GM12878 (cell line): Measurements from ENCODE around the gene PRICKLE4. TPM values are rescaled to one million over a fixed set of nuclear protein-coding genes. Genes with fewer than 3 reads are reported as not detected.
A peak's percentile ranks its signal among the peaks of the same experiment; 100 is the strongest.

ENCODE experiments used
- ATAC-seq: fragments of 200-7000 bp; cut with Tn5 transposase; 3 replicates; pipeline ENCODE4 v1.9.1; 2020; ENCODE audit warnings: mild to moderate bottlenecking, moderate library complexity
- BruUV-seq: library from RNA; stranded (reverse); fragments of 400-500 nt; replicated peaks from 2 replicates; lab custom pipeline; 2021; lab: Mats Ljungman, UMichigan
- CTCF ChIA-PET: fragments of 300-600 bp; sonication (Branson Sonifier 250); formaldehyde crosslinking; extraction: SDS; loops from one replicate; lab custom pipeline; 2021; ENCODE audit warnings: inconsistent platforms; lab: Yijun Ruan, JAX
- POLR2A ChIA-PET: fragments of 350-600 bp; formaldehyde crosslinking; extraction: SDS; loops from one replicate; lab custom pipeline; 2021; ENCODE audit warnings: inconsistent platforms; lab: Charles Lee
- RAD21 ChIA-PET: fragments of 300-600 bp; sonication (Branson Sonifier 250); formaldehyde crosslinking; loops from one replicate; lab custom pipeline; 2023; ENCODE audit warnings: antibody characterized with exemption; ENCODE audit not compliant: unreplicated experiment; lab: Charles Lee
- SMC1A ChIA-PET: fragments of 300-600 bp; sonication (Branson Sonifier 250); formaldehyde crosslinking; loops from one replicate; lab custom pipeline; 2023; ENCODE audit not compliant: unreplicated experiment, uncharacterized antibody; lab: Charles Lee
- DNase-seq: peaks from one replicate; pipeline ENCODE4 v3.0.0-alpha.2; 2011; ENCODE audit warnings: low read depth, low spot score
- FAIRE-seq: peaks from 3 replicates; lab custom pipeline; 2011; peaks lifted over from hg19 to GRCh38; lab: Jason Lieb, UNC
- H2AFZ ChIP-seq: 2 replicates; pipeline ENCODE4 v1.6.0; 2011; ENCODE audit warnings: low read depth, low read length, control low read depth; ENCODE audit not compliant: control insufficient read depth
- H3K27ac ChIP-seq: 2 replicates; pipeline ENCODE4 v1.5.1; 2011; ENCODE audit warnings: control low read depth; ENCODE audit not compliant: control insufficient read depth, insufficient read depth
- H3K27me3 ChIP-seq, 2 experiments: replicated peaks in 1 of 2; 2 replicates each; pipeline versions ENCODE4 v1.6.0 to v1.6.1; 2011; ENCODE audit warnings: low read length in 1 of 2; ENCODE audit not compliant: control insufficient read depth in 2 of 2, insufficient read depth in 2 of 2
- H3K36me3 ChIP-seq, 2 experiments: 2 replicates each; pipeline ENCODE4 v1.5.1; 2011; ENCODE audit warnings: low read length in 1 of 2; ENCODE audit not compliant: control insufficient read depth in 2 of 2, insufficient read depth in 2 of 2
- H3K4me1 ChIP-seq: 2 replicates; pipeline ENCODE4 v1.6.1; 2011; ENCODE audit warnings: mild to moderate bottlenecking, low read length, moderate library complexity, mixed read lengths; ENCODE audit not compliant: control insufficient read depth, insufficient read depth
- H3K4me2 ChIP-seq: 2 replicates; pipeline ENCODE4 v1.6.0; 2011; ENCODE audit warnings: control low read depth; ENCODE audit not compliant: control insufficient read depth, insufficient read depth
- H3K4me3 ChIP-seq: fragments of 200-600 bp; sonication (generic); 2 replicates; pipeline ENCODE4 v1.5.1; 2016
- H3K79me2 ChIP-seq: 2 replicates; pipeline ENCODE4 v1.6.0; 2011; ENCODE audit warnings: low read length; ENCODE audit not compliant: control insufficient read depth, insufficient read depth
- H3K9ac ChIP-seq: 2 replicates; pipeline ENCODE4 v1.8.0; 2011; ENCODE audit warnings: low read length, control low read depth, mixed read lengths; ENCODE audit not compliant: control insufficient read depth, insufficient read depth
- H3K9me3 ChIP-seq: replicated peaks from 3 replicates; pipeline ENCODE4 v1.5.1; 2011; ENCODE audit warnings: mild to moderate bottlenecking, low read length; ENCODE audit not compliant: control insufficient read depth, insufficient read depth
- H4K20me1 ChIP-seq: 2 replicates; pipeline ENCODE4 v1.6.0; 2011; ENCODE audit not compliant: control insufficient read depth, insufficient read depth
- FOXM1 ChIP-seq: IDR thresholded peaks from 2 replicates; pipeline ENCODE4 v1.6.1; 2012; ENCODE audit warnings: low read depth, mild to moderate bottlenecking, inconsistent platforms, low read length, moderate library complexity
- GABPA ChIP-seq: IDR thresholded peaks from 2 replicates; pipeline ENCODE4 v1.6.1; 2014; ENCODE audit warnings: antibody characterized with exemption, low read depth, mild to moderate bottlenecking, inconsistent platforms
- HDAC2 ChIP-seq: fragments of 200-600 bp; sonication (generic); IDR thresholded peaks from 2 replicates; pipeline ENCODE4 v1.6.1; 2017
- IRF3 ChIP-seq: fragments of 450-650 bp; IDR thresholded peaks from 2 replicates; pipeline ENCODE4 v1.6.1; 2014; ENCODE audit warnings: mild to moderate bottlenecking
- IRF5 ChIP-seq: fragments of 450-650 bp; IDR thresholded peaks from 2 replicates; pipeline ENCODE4 v1.6.1; 2017; ENCODE audit warnings: borderline replicate concordance
- MXI1 ChIP-seq: fragments of 150-350 bp; IDR thresholded peaks from 2 replicates; pipeline ENCODE4 v1.6.1; 2011; ENCODE audit warnings: low read depth, mild to moderate bottlenecking, inconsistent platforms, low read length, improper control_type of control experiment
- POLR2A ChIP-seq: IDR thresholded peaks from 2 replicates; pipeline ENCODE4 v1.6.1; 2011; ENCODE audit warnings: low read depth, mild to moderate bottlenecking, low read length
- POLR2AphosphoS5 ChIP-seq: IDR thresholded peaks from 2 replicates; pipeline ENCODE4 v1.6.1; 2011; ENCODE audit warnings: mild to moderate bottlenecking, low read length, inconsistent platforms
- SMARCA5 ChIP-seq: fragments of 450-650 bp; IDR thresholded peaks from 2 replicates; pipeline ENCODE4 v1.6.1; 2017; ENCODE audit warnings: mild to moderate bottlenecking
- SPI1 ChIP-seq: IDR thresholded peaks from 2 replicates; pipeline ENCODE4 v1.6.1; 2011; ENCODE audit warnings: low read depth, mild to moderate bottlenecking, low read length, moderate library complexity, borderline replicate concordance; ENCODE audit not compliant: insufficient read depth
- SREBF2 ChIP-seq: IDR thresholded peaks from 2 replicates; pipeline ENCODE4 v1.6.1; 2012; ENCODE audit warnings: mild to moderate bottlenecking, low read length
- STAT1 ChIP-seq: fragments of 450-650 bp; conservative IDR thresholded peaks from 2 replicates; pipeline ENCODE4 v1.6.1; 2014; ENCODE audit warnings: antibody characterized with exemption, mild to moderate bottlenecking
- TBL1XR1 ChIP-seq: IDR thresholded peaks from 2 replicates; pipeline ENCODE4 v1.6.1; 2012; ENCODE audit warnings: low read depth, low read length, improper control_type of control experiment
- ZNF207 ChIP-seq: fragments of 450-650 bp; IDR thresholded peaks from 2 replicates; pipeline ENCODE4 v1.6.1; 2014; ENCODE audit warnings: antibody characterized with exemption, mild to moderate bottlenecking, borderline replicate concordance
- ZSCAN29 ChIP-seq: fragments of 450-650 bp; IDR thresholded peaks from 2 replicates; pipeline ENCODE4 v1.6.1; 2017; ENCODE audit warnings: mild to moderate bottlenecking, moderate library complexity
- WGBS: methylation state at CpG from one replicate; pipeline ENCODE4 v1.1.6; 2016; ENCODE audit warnings: low lambda C conversion rate; ENCODE audit not compliant: insufficient replicate concordance, insufficient coverage; ENCODE audit errors: missing lambda C conversion rate; 5-methylcytosine and 5-hydroxymethylcytosine counted together
- in situ Hi-C: fragments of 300-500 bp; cut with MboI; formaldehyde crosslinking; loops from 9 replicates; pipeline ENCODE4 v1.14.3; 2018; ENCODE audit warnings: mixed read lengths
- intact Hi-C: fragments of 100-400 bp; cut with micrococcal nuclease; formaldehyde crosslinking; loops from one replicate; pipeline ENCODE4 v1.14.2; 2022; ENCODE audit not compliant: unreplicated experiment
- polyA plus RNA-seq, 11 experiments: library from polyadenylated mRNA; depleted of rRNA in 4 of 11; unstranded in 6 of 11; stranded (reverse) in 5 of 11; fragments of >200 nt; fragmentation: Nextera tagmentation in 4 of 11; fragmentation: Illumina TruSeq in 1 of 11; extraction: Ambion mirVana in 4 of 11; extraction: Trizol in 1 of 11; gene quantifications; 1 replicate in 1 of 11; 2 replicates in 10 of 11; pipeline versions ENCODE4 v1.2.1 to v1.2.3, GENCODE V29; 2011 to 2016; ENCODE audit warnings: inconsistent platforms in 2 of 11, missing spikeins in 2 of 11, low read depth in 1 of 11
- total RNA-seq, 4 experiments: library from RNA; depleted of rRNA in 3 of 4; stranded (reverse); fragments of >200 nt in 3 of 4; fragmentation: Illumina TruSeq in 1 of 4; extraction: Trizol in 1 of 4; gene quantifications; 2 replicates each; pipeline versions ENCODE4 v1.2.1 to v1.2.3, GENCODE V29; 2013 to 2021

PRICKLE4 gene
- total and polyA plus RNA-seq, 10 of the 15 experiments (the other 5 are each of a cell fraction or from before 2014, with no cell fraction given): 0.33 to 0.85 (median 0.35) TPM; not detected in 7

GRCh38 chr6:41791984-41792383, 11.4 kb downstream of the PRICKLE4 start:
- WGBS: 77% methylated on average over 4 of the region's 4 CpGs
- SMC1A ChIA-PET: interaction anchor here (1.2 kb wide), 1 partner anchor 13 kb away, joined by 3 read pairs; no protein-coding TSS in a partner anchor
- no peaks in the 10 kb centered on the region for H3K27me3 ChIP-seq
- peaks cover 22% of the 10 kb centered on the region for H3K79me2 ChIP-seq
- no peaks in the 10 kb centered on the region for H3K9me3 ChIP-seq
- TF ChIP-seq POLR2A (peak; percentile 51; the same call in 1 of the 2 replicates), SPI1 (no peak), POLR2AphosphoS5 (peak; percentile 41; the same call in 1 of the 2 replicates), SMARCA5 (no peak)
- TF ChIP-seq, all 136 proteins: peak for 2
- BruUV-seq: no TSS peak
- Histone ChIP-seq H3K27ac (no peak overlapping the region), H3K36me3 (peaks cover 5 to 21% of the 10 kb centered on the region in 2 experiments), H3K4me2 (no peak overlapping the region), H3K4me1 (peaks cover 5% of the 10 kb centered on the region; the same call in 1 of the 2 replicates), H4K20me1 (no peaks in the 10 kb centered on the region), H2AFZ (no peak overlapping the region), H3K9ac (no peak overlapping the region), H3K4me3 (no peak overlapping the region)
- ChIA-PET POLR2A (interaction anchor here (0.6 kb wide), 1 partner anchor 155 kb away, joined by 6 read pairs; no protein-coding TSS in a partner anchor), RAD21 (no interaction called here), CTCF (interaction anchor here (0.7 to 1.8 kb wide), 5 partner anchors 10 to 423 kb away, joined by 3 to 7 read pairs (median 3); partner anchors contain the start of genes BYSL and MED20)
- no peak for DNase-seq
- no peak for ATAC-seq
- intact Hi-C loops: no loop called here
- no peak for FAIRE-seq
- in situ Hi-C loops: no loop called here

GRCh38 chr6:41796474-41796873, 15.9 kb downstream of the PRICKLE4 start:
- no peak overlapping the region for H3K4me3 ChIP-seq
- WGBS: 0% methylated on average over 2 of the region's 2 CpGs
- H3K9ac ChIP-seq: no peak overlapping the region
- H3K4me1 ChIP-seq: no peaks in the 10 kb centered on the region
- SMC1A ChIA-PET: no interaction called here
- no peak overlapping the region for H3K4me2 ChIP-seq
- RAD21 ChIA-PET: no interaction called here
- DNase-seq: no peak
- no peaks in the 10 kb centered on the region for H3K27me3 ChIP-seq
- no peaks in the 10 kb centered on the region for H3K79me2 ChIP-seq
- intact Hi-C loops (no loop called here), in situ Hi-C loops (no loop called here)
- no peak overlapping the region for H2AFZ ChIP-seq
- no TSS peak for BruUV-seq
- H3K9me3 ChIP-seq: no peaks in the 10 kb centered on the region
- H4K20me1 ChIP-seq: no peaks in the 10 kb centered on the region
- POLR2A ChIA-PET: no interaction called here
- peaks cover 3% of the 10 kb centered on the region in 2 experiments for H3K36me3 ChIP-seq
- TF ChIP-seq TBL1XR1 (no peak), STAT1 (no peak), GABPA (no peak), ZNF207 (no peak), SREBF2 (no peak), MXI1 (no peak), FOXM1 (no peak), ZSCAN29 (no peak), IRF5 (no peak), HDAC2 (no peak), IRF3 (no peak), POLR2AphosphoS5 (no peak)
- CTCF ChIA-PET: interaction anchor here (0.6 kb wide), 1 partner anchor 8 kb away, joined by 3 read pairs; no protein-coding TSS in a partner anchor
- no peak overlapping the region for H3K27ac ChIP-seq
- FAIRE-seq: no peak
- no peak for ATAC-seq
